ENCODE measurements around the gene SUFU. TPM values are rescaled to one million over a fixed set of nuclear protein-coding genes. Genes with fewer than 3 reads are reported as not detected.

SUFU gene
- total RNA-seq, 2 experiments from 2014 or later: 13.1 to 13.4 TPM

GRCh38 chr10:102682981-102683380 lies 179.2 kb downstream of the SUFU start:
- DNase-seq (no peak), ATAC-seq (ENCODE audit: low read depth) (no peak)
- Mint-ChIP-seq H3K4me3 (no peak overlapping the region), H3K36me3 (peaks cover 19% of the 10 kb centered on the region), H3K27ac (no peak overlapping the region), H3K9me3 (no peaks in the 10 kb centered on the region), H3K27me3 (no peaks in the 10 kb centered on the region), H3K4me1 (peaks cover 19% of the 10 kb centered on the region)
- POLR2A ChIA-PET: interaction anchor here (0.9 kb wide), 1 partner anchor 10 kb away, joined by 3 read pairs; no protein-coding TSS in a partner anchor

Other genes starting within 250 kb of the SUFU start
- gene NFKB2, start 108.3 kb upstream of the SUFU start, total RNA-seq: 100 to 1,000 TPM; 103 to 104 TPM
- gene PSD, start 85.2 kb upstream of the SUFU start, total RNA-seq: 1 to 10 TPM; 3.6 to 4.3 TPM
- gene FBXL15, start 83.1 kb upstream of the SUFU start, total RNA-seq: 10 to 100 TPM; 11.7 to 16.3 TPM
- gene CUEDC2, start 71.4 kb upstream of the SUFU start, total RNA-seq: 10 to 100 TPM; 68.6 to 70.3 TPM
- gene C10orf95, start 52.4 kb upstream of the SUFU start, total RNA-seq: under 1 TPM; 0.28 to 0.54 TPM
- 10 to 100 TPM; 64.8 to 67.6 TPM for gene ACTR1A, start 1.3 kb upstream of the SUFU start, total RNA-seq
- gene TRIM8, start 140.5 kb downstream of the SUFU start, total RNA-seq: 10 to 100 TPM; 54.7 to 55.1 TPM
- gene ARL3, start 210.4 kb downstream of the SUFU start, total RNA-seq: 1 to 10 TPM; 4.6 TPM
- 10 to 100 TPM; 19.4 to 21.1 TPM for gene SFXN2, start 210.7 kb downstream of the SUFU start, total RNA-seq
- gene WBP1L, start 240.0 kb downstream of the SUFU start, total RNA-seq: 10 to 100 TPM; 31.0 to 31.4 TPM

Data from activated naive CD8-positive, alpha-beta T cell treated with anti-CD3 and anti-CD28 coated beads, Interleukin-2, amount 10 ng/mL, durations not matched to agents 7 days and 5 days (primary cell).